ENCODE data around the gene FEN1. TPM values are rescaled to one million over a fixed set of nuclear protein-coding genes. Genes with fewer than 3 reads are reported as not detected.

Gene FEN1
- total RNA-seq, 1 donor from 2014 or later = 23.9 TPM

GRCh38 chr11:61768376-61769076, 24.2 kb upstream of the FEN1 start:
- CTCF ChIA-PET = no interaction called here
- ATAC-seq (ENCODE audit: low read depth) (no peak), DNase-seq (no peak)
- no peak for TF ChIP-seq CTCF (IDR thresholded peaks at IDR 0.05)
- no peak overlapping the region for H3K4me3 Mint-ChIP-seq
- H3K36me3 Mint-ChIP-seq (ENCODE audit: low read depth) = no peaks in the 10 kb centered on the region
- POLR2A ChIA-PET = no interaction called here
- H3K27me3 Mint-ChIP-seq = no peaks in the 10 kb centered on the region
- no peaks in the 10 kb centered on the region for H3K9me3 Mint-ChIP-seq
- intact Hi-C loops (cut with micrococcal nuclease) = no loop called here
- H3K27ac Mint-ChIP-seq = no peak overlapping the region
- H3K4me1 Mint-ChIP-seq = no peaks in the 10 kb centered on the region

GRCh38 chr11:61769169-61769920, 23.4 kb upstream of the FEN1 start:
- Mint-ChIP-seq H3K4me3 (no peak overlapping the region), H3K9me3 (no peaks in the 10 kb centered on the region), H3K4me1 (no peaks in the 10 kb centered on the region), H3K27ac (no peak overlapping the region), H3K36me3 (ENCODE audit: low read depth) (no peaks in the 10 kb centered on the region), H3K27me3 (no peaks in the 10 kb centered on the region)
- DNase-seq = no peak
- CTCF ChIA-PET = no interaction called here
- no peak for ATAC-seq (ENCODE audit: low read depth)
- POLR2A ChIA-PET = no interaction called here
- intact Hi-C loops (cut with micrococcal nuclease) = no loop called here
- no peak for TF ChIP-seq CTCF (IDR thresholded peaks at IDR 0.05)

- no peak overlapping the region for H3K4me3 Mint-ChIP-seq
- intact Hi-C loops (cut with micrococcal nuclease) = no loop called here
- H3K27me3 Mint-ChIP-seq = no peaks in the 10 kb centered on the region
- H3K27ac Mint-ChIP-seq = no peak overlapping the region
- DNase-seq (no peak), ATAC-seq (ENCODE audit: low read depth) (no peak)
- H3K36me3 Mint-ChIP-seq (ENCODE audit: low read depth) = no peaks in the 10 kb centered on the region
- POLR2A ChIA-PET = no interaction called here
- no peak for TF ChIP-seq CTCF (IDR thresholded peaks at IDR 0.05)
- H3K4me1 Mint-ChIP-seq = no peaks in the 10 kb centered on the region
- CTCF ChIA-PET = no interaction called here
- no peaks in the 10 kb centered on the region for H3K9me3 Mint-ChIP-seq
Measured at GRCh38 chr11:61769946-61770683, 22.6 kb upstream of the FEN1 start.

GRCh38 chr11:61771195-61771894, 21.4 kb upstream of the FEN1 start:
- CTCF ChIA-PET = no interaction called here

More at GRCh38 chr11:61771195-61771894, 21.4 kb upstream of the FEN1 start:
- no peak for TF ChIP-seq CTCF (IDR thresholded peaks at IDR 0.05)
- H3K4me3 Mint-ChIP-seq = no peak overlapping the region
- intact Hi-C loops (cut with micrococcal nuclease) = no loop called here
- H3K27me3 Mint-ChIP-seq = peaks cover 3% of the 10 kb centered on the region
- no peaks in the 10 kb centered on the region for H3K9me3 Mint-ChIP-seq
- POLR2A ChIA-PET = no interaction called here
- ATAC-seq (ENCODE audit: low read depth) (no peak), DNase-seq (no peak)
- no peaks in the 10 kb centered on the region for H3K36me3 Mint-ChIP-seq (ENCODE audit: low read depth)
- H3K27ac Mint-ChIP-seq = no peak overlapping the region
- peaks cover 1% of the 10 kb centered on the region for H3K4me1 Mint-ChIP-seq
